IMR-90 (cell line): Measurements from ENCODE around the gene SERPINA10. TPM values are rescaled to one million over a fixed set of nuclear protein-coding genes. Genes with fewer than 3 reads are reported as not detected.

Source experiments
- ATAC-seq: fragments of 200-7000 bp; cut with Tn5 transposase; 2 replicates; pipeline ENCODE4 v1.9.1; 2020; ENCODE audit warnings: low read depth, mild to moderate bottlenecking, moderate library complexity
- BruUV-seq: library from RNA; stranded (reverse); fragments of 400-500 nt; replicated peaks from 2 replicates; lab custom pipeline; 2021; lab: Mats Ljungman, UMichigan
- CTCF ChIA-PET: fragments of 300-600 bp; formaldehyde crosslinking; extraction: SDS; loops from one replicate; lab custom pipeline; 2021; ENCODE audit warnings: antibody characterized with exemption; lab: Yijun Ruan, JAX
- POLR2A ChIA-PET: fragments of 300-600 bp; sonication (Branson Sonifier 250); formaldehyde crosslinking; loops from one replicate; lab custom pipeline; 2022; ENCODE audit warnings: antibody characterized with exemption; ENCODE audit not compliant: unreplicated experiment; lab: Charles Lee
- DNase-seq: peaks from one replicate; pipeline ENCODE4 v3.0.0; 2013
- H2AFZ ChIP-seq: replicated peaks from 2 replicates; pipeline ENCODE3; 2013; ENCODE audit warnings: low read length, mild to moderate bottlenecking; ENCODE audit not compliant: poor library complexity
- H2AK5ac ChIP-seq: 2 replicates; pipeline ENCODE4 v1.6.1; 2013; ENCODE audit warnings: low read depth, low read length, inconsistent platforms
- H2AK9ac ChIP-seq: replicated peaks from 2 replicates; pipeline ENCODE3; 2013; ENCODE audit warnings: mild to moderate bottlenecking, low read depth, low read length, moderate library complexity; ENCODE audit not compliant: poor library complexity
- H2BK120ac ChIP-seq: 2 replicates; pipeline ENCODE4 v1.6.1; 2013; ENCODE audit warnings: low read depth, low read length, inconsistent platforms
- H2BK15ac ChIP-seq: 3 replicates; pipeline ENCODE4 v1.6.1; 2013; ENCODE audit warnings: low read depth, low read length, inconsistent platforms
- H2BK20ac ChIP-seq: 2 replicates; pipeline ENCODE4 v1.6.1; 2013; ENCODE audit warnings: low read depth, mild to moderate bottlenecking, inconsistent platforms, low read length, moderate library complexity
- H2BK5ac ChIP-seq: 2 replicates; pipeline ENCODE4 v1.6.1; 2013; ENCODE audit warnings: mild to moderate bottlenecking, low read depth, low read length, inconsistent platforms; ENCODE audit not compliant: poor library complexity, severe bottlenecking
- H3K14ac ChIP-seq: replicated peaks from 2 replicates; pipeline ENCODE4 v1.6.1; 2013; ENCODE audit warnings: low read depth, low read length, inconsistent platforms
- H3K18ac ChIP-seq: 2 replicates; pipeline ENCODE4 v1.6.1; 2013; ENCODE audit warnings: low read depth, low read length, control low read depth
- H3K23ac ChIP-seq: 2 replicates; pipeline ENCODE4 v1.6.1; 2013; ENCODE audit warnings: low read depth, low read length, inconsistent platforms
- H3K27ac ChIP-seq: 2 replicates; pipeline ENCODE4 v1.5.1; 2013; ENCODE audit warnings: mild to moderate bottlenecking, control low read depth, low read length; ENCODE audit not compliant: insufficient read depth
- H3K27me3 ChIP-seq: 2 replicates; pipeline ENCODE4 v1.6.1; 2013; ENCODE audit warnings: low read length; ENCODE audit not compliant: control insufficient read depth, insufficient read depth
- H3K36me3 ChIP-seq: 2 replicates; pipeline ENCODE4 v1.6.1; 2013; ENCODE audit warnings: low read length, mixed read lengths; ENCODE audit not compliant: control insufficient read depth, insufficient read depth
- H3K4ac ChIP-seq: 2 replicates; pipeline ENCODE4 v1.6.1; 2013; ENCODE audit warnings: low read depth, low read length, inconsistent platforms
- H3K4me1 ChIP-seq: 2 replicates; pipeline ENCODE4 v1.6.1; 2013; ENCODE audit warnings: low read length, mixed read lengths; ENCODE audit not compliant: control insufficient read depth, insufficient read depth
- H3K4me2 ChIP-seq: 2 replicates; pipeline ENCODE4 v1.6.1; 2013; ENCODE audit warnings: low read depth, mild to moderate bottlenecking, control low read depth, low read length, moderate library complexity
- H3K4me3 ChIP-seq: 2 replicates; pipeline ENCODE4 v1.5.1; 2013; ENCODE audit warnings: low read depth, mild to moderate bottlenecking, control low read depth, low read length, moderate library complexity; ENCODE audit not compliant: insufficient read depth
- H3K56ac ChIP-seq: 2 replicates; pipeline ENCODE4 v1.6.1; 2013; ENCODE audit warnings: low read length, inconsistent platforms; ENCODE audit not compliant: insufficient read depth; ENCODE audit errors: extremely low read depth
- H3K79me1 ChIP-seq, 2 experiments: 2 replicates each; pipeline ENCODE4 v1.6.1; 2013; ENCODE audit warnings: low read length in 2 of 2, inconsistent platforms in 1 of 2, low read depth in 1 of 2
- H3K9ac ChIP-seq: 2 replicates; pipeline ENCODE4 v1.6.1; 2013; ENCODE audit warnings: low read depth, low read length, control low read depth
- H3K9me1 ChIP-seq: 2 replicates; pipeline ENCODE4 v1.6.1; 2013; ENCODE audit warnings: low read length, inconsistent platforms; ENCODE audit not compliant: insufficient read depth
- H3K9me3 ChIP-seq: 2 replicates; pipeline ENCODE4 v1.6.1; 2013; ENCODE audit warnings: low read length; ENCODE audit not compliant: control insufficient read depth, insufficient read depth
- H4K20me1 ChIP-seq: 2 replicates; pipeline ENCODE4 v1.6.1; 2013; ENCODE audit warnings: low read length, inconsistent platforms; ENCODE audit not compliant: insufficient read depth
- H4K5ac ChIP-seq: 2 replicates; pipeline ENCODE4 v1.6.1; 2013; ENCODE audit warnings: mild to moderate bottlenecking, low read depth, low read length, control low read depth
- H4K8ac ChIP-seq, 2 experiments: 2 replicates each; pipeline ENCODE4 v1.6.1; 2013; ENCODE audit warnings: low read depth in 2 of 2, low read length in 2 of 2, control low read depth in 1 of 2, inconsistent platforms in 1 of 2
- H4K91ac ChIP-seq: 2 replicates; pipeline ENCODE4 v1.6.1; 2013; ENCODE audit warnings: low read depth, low read length, inconsistent platforms; ENCODE audit not compliant: insufficient read depth
- BHLHE40 ChIP-seq: fragments of 150-350 bp; IDR thresholded peaks from 2 replicates; pipeline ENCODE4 v1.6.1; 2016; ENCODE audit warnings: mild to moderate bottlenecking, low read depth, low read length
- CEBPB ChIP-seq: IDR thresholded peaks from 2 replicates; pipeline ENCODE4 v1.6.1; 2012; ENCODE audit warnings: low read depth, low read length, improper control_type of control experiment
- CHD1 ChIP-seq: IDR thresholded peaks from 2 replicates; pipeline ENCODE4 v1.6.1; 2012; ENCODE audit warnings: low read depth, low read length, improper control_type of control experiment
- FOS ChIP-seq: fragments of 150-350 bp; IDR thresholded peaks from 2 replicates; pipeline ENCODE4 v1.6.1; 2016; ENCODE audit warnings: low read depth, low read length
- MAFK ChIP-seq: IDR thresholded peaks from 2 replicates; pipeline ENCODE4 v1.6.1; 2012; ENCODE audit warnings: low read depth, low read length, improper control_type of control experiment
- MAZ ChIP-seq: IDR thresholded peaks from 2 replicates; pipeline ENCODE4 v1.6.1; 2012; ENCODE audit warnings: low read depth, mild to moderate bottlenecking, low read length, improper control_type of control experiment, moderate library complexity, borderline replicate concordance
- MXI1 ChIP-seq: IDR thresholded peaks from 2 replicates; pipeline ENCODE4 v1.6.1; 2012; ENCODE audit warnings: low read depth, mild to moderate bottlenecking, low read length, moderate library complexity, borderline replicate concordance
- NFE2L2 ChIP-seq: fragments of 150-350 bp; IDR thresholded peaks from 2 replicates; pipeline ENCODE4 v1.6.1; 2016; ENCODE audit warnings: low read depth, mild to moderate bottlenecking, low read length
- POLR2A ChIP-seq: IDR thresholded peaks from 2 replicates; pipeline ENCODE4 v1.6.1; 2012; ENCODE audit warnings: mild to moderate bottlenecking, low read depth, low read length
- RAD21 ChIP-seq: IDR thresholded peaks from 2 replicates; pipeline ENCODE4 v1.6.1; 2012; ENCODE audit warnings: low read length, improper control_type of control experiment
- RCOR1 ChIP-seq: IDR thresholded peaks from 2 replicates; pipeline ENCODE4 v1.6.1; 2012; ENCODE audit warnings: mild to moderate bottlenecking, low read length, improper control_type of control experiment; ENCODE audit not compliant: insufficient replicate concordance
- RFX5 ChIP-seq: IDR thresholded peaks from 2 replicates; pipeline ENCODE4 v1.8.0; 2012; ENCODE audit warnings: low read depth, mild to moderate bottlenecking, low read length, moderate library complexity
- SMC3 ChIP-seq: fragments of 150-350 bp; IDR thresholded peaks from 2 replicates; pipeline ENCODE4 v1.6.1; 2016; ENCODE audit warnings: low read depth, mild to moderate bottlenecking, antibody characterized with exemption, low read length, moderate library complexity
- WGBS, 2 experiments: methylation state at CpG; one replicate each; pipeline versions ENCODE4 v1.1.5 to v1.1.7; 2013; ENCODE audit warnings: missing lambda C conversion rate in 2 of 2; ENCODE audit not compliant: insufficient read length in 1 of 2; ENCODE audit errors: extremely low coverage in 2 of 2; 5-methylcytosine and 5-hydroxymethylcytosine counted together
- dilution Hi-C: fragments of 300-500 bp; cut with HindIII; formaldehyde crosslinking; loops from one replicate; pipeline ENCODE4 v1.14.3; 2018; ENCODE audit warnings: low sequenced_read_pairs; ENCODE audit not compliant: unreplicated experiment
- in situ Hi-C: fragments of 300-500 bp; cut with MboI; formaldehyde crosslinking; loops from 3 replicates; pipeline ENCODE4 v1.14.3; 2019; ENCODE audit warnings: low sequenced_read_pairs, inconsistent platforms, mixed read lengths
- intact Hi-C: fragments of 100-400 bp; cut with micrococcal nuclease; formaldehyde crosslinking; loops from 2 replicates; pipeline ENCODE4 v1.10.0; 2022
- polyA plus RNA-seq, 3 experiments: library from polyadenylated mRNA; depleted of rRNA; stranded (reverse); fragments of >200 nt; gene quantifications; 2 replicates each; pipeline ENCODE4 v1.2.3, GENCODE V29; 2012; ENCODE audit warnings: low replicate concordance in 1 of 3
- total RNA-seq: library from RNA; depleted of rRNA; stranded (reverse); fragments of >200 nt; gene quantifications from 2 replicates; pipeline ENCODE4 v1.2.3, GENCODE V29; 2012
- TF ChIP-seq, protein P1 (sequence below): conservative IDR thresholded peaks from 2 replicates; pipeline ENCODE4 v1.5.1; 2012; ENCODE audit warnings: mild to moderate bottlenecking, low read depth, low read length, improper control_type of control experiment
- TF ChIP-seq, protein P2 (sequence below): fragments of 150-350 bp; IDR thresholded peaks from 2 replicates; pipeline ENCODE4 v1.6.1; 2016; ENCODE audit warnings: low read depth, mild to moderate bottlenecking, low read length, moderate library complexity, borderline replicate concordance
- TF ChIP-seq, protein P3 (sequence below): fragments of 150-350 bp; IDR thresholded peaks from 2 replicates; pipeline ENCODE4 v1.6.1; 2017; ENCODE audit warnings: mild to moderate bottlenecking, antibody characterized with exemption, low read length, low read depth

SERPINA10 gene
- total and polyA plus RNA-seq, 2 of the 4 experiments (the other 2 are of a cell fraction): not detected

DNA sequence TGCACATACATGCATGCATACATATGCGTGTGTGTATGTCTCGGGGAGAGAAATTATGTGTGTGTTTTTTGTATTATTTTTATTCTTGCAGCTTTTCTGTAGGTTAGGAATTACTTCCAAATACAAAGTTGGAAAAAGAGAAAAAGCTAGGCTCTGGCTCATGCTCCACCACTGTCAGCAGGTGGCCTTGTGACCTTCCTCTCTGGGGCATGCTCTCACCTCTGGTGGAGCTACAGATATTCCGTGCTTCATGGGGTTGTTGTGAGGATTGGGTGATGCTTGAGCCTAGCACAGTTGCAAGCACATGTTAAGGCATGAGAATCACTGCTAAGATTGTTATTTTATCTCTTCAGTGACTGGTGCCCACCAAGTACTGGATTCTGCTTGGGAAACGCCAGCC, 36.8 kb upstream of the SERPINA10 start:
- H3K56ac ChIP-seq: no peak overlapping the region
- no peaks in the 10 kb centered on the region; the same call in 1 of the 2 replicates for H3K27me3 ChIP-seq
- no TSS peak for BruUV-seq
- DNase-seq (no peak), ATAC-seq (no peak)
- no peaks in the 10 kb centered on the region for H3K9me3 ChIP-seq
- no peaks in the 10 kb centered on the region for H3K4me1 ChIP-seq
- H3K36me3 ChIP-seq: no peaks in the 10 kb centered on the region
- H3K23ac ChIP-seq: no peak overlapping the region
- CTCF ChIA-PET: interaction anchor here (0.7 kb wide), 1 partner anchor 821 kb away, joined by 3 read pairs; no protein-coding TSS in a partner anchor
- no peak overlapping the region for H4K91ac ChIP-seq
- no peak overlapping the region for H4K8ac ChIP-seq
- dilution Hi-C loops (no loop called here), intact Hi-C loops (no loop called here), in situ Hi-C loops (no loop called here)
- H2BK20ac ChIP-seq: no peak overlapping the region
- H4K20me1 ChIP-seq: no peaks in the 10 kb centered on the region
- no peak overlapping the region for H3K4ac ChIP-seq
- no peak overlapping the region for H3K4me3 ChIP-seq
- no peaks in the 10 kb centered on the region for H3K9me1 ChIP-seq
- H2BK5ac ChIP-seq: no peak overlapping the region
- WGBS, 2 experiments: no CpG with 5 or more reads among the region's 4 CpGs
- H2AFZ ChIP-seq: no peak overlapping the region
- no peak overlapping the region for H4K5ac ChIP-seq
- no peak overlapping the region for H3K14ac ChIP-seq
- no peak overlapping the region for H3K18ac ChIP-seq
- no peak overlapping the region for H3K27ac ChIP-seq
- H3K79me1 ChIP-seq: no peaks in the 10 kb centered on the region
- no peak overlapping the region for H2BK15ac ChIP-seq
- H2AK9ac ChIP-seq: no peak overlapping the region
- H2AK5ac ChIP-seq: no peak overlapping the region
- POLR2A ChIA-PET: no interaction called here
- H3K4me2 ChIP-seq: no peak overlapping the region
- TF ChIP-seq RAD21 (no peak), MAZ (no peak), RFX5 (no peak), SMC3 (no peak), CEBPB (no peak), BHLHE40 (no peak), CHD1 (no peak), POLR2A (no peak), RCOR1 (no peak), MXI1 (no peak), MAFK (no peak), NFE2L2 (no peak), FOS (no peak)
- TF ChIP-seq, protein P1, sequence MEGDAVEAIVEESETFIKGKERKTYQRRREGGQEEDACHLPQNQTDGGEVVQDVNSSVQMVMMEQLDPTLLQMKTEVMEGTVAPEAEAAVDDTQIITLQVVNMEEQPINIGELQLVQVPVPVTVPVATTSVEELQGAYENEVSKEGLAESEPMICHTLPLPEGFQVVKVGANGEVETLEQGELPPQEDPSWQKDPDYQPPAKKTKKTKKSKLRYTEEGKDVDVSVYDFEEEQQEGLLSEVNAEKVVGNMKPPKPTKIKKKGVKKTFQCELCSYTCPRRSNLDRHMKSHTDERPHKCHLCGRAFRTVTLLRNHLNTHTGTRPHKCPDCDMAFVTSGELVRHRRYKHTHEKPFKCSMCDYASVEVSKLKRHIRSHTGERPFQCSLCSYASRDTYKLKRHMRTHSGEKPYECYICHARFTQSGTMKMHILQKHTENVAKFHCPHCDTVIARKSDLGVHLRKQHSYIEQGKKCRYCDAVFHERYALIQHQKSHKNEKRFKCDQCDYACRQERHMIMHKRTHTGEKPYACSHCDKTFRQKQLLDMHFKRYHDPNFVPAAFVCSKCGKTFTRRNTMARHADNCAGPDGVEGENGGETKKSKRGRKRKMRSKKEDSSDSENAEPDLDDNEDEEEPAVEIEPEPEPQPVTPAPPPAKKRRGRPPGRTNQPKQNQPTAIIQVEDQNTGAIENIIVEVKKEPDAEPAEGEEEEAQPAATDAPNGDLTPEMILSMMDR: no peak
- TF ChIP-seq, protein P2, sequence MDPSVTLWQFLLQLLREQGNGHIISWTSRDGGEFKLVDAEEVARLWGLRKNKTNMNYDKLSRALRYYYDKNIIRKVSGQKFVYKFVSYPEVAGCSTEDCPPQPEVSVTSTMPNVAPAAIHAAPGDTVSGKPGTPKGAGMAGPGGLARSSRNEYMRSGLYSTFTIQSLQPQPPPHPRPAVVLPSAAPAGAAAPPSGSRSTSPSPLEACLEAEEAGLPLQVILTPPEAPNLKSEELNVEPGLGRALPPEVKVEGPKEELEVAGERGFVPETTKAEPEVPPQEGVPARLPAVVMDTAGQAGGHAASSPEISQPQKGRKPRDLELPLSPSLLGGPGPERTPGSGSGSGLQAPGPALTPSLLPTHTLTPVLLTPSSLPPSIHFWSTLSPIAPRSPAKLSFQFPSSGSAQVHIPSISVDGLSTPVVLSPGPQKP: no peak
- TF ChIP-seq, protein P3, sequence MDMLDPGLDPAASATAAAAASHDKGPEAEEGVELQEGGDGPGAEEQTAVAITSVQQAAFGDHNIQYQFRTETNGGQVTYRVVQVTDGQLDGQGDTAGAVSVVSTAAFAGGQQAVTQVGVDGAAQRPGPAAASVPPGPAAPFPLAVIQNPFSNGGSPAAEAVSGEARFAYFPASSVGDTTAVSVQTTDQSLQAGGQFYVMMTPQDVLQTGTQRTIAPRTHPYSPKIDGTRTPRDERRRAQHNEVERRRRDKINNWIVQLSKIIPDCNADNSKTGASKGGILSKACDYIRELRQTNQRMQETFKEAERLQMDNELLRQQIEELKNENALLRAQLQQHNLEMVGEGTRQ: no peak
- H3K9ac ChIP-seq: no peak overlapping the region
- H2BK120ac ChIP-seq: no peak overlapping the region
